ENCODE measurements around the gene STX18. TPM values are rescaled to one million over a fixed set of nuclear protein-coding genes. Genes with fewer than 3 reads are reported as not detected.

The STX18 gene
- total and polyA plus RNA-seq, 2 experiments from 2014 or later = 15.9 to 18.1 TPM

- peaks cover 4% of the 10 kb centered on the region; the same call in 1 of the 2 replicates for H3K36me3 ChIP-seq (ENCODE audit: insufficient read depth)
- Mint-ChIP-seq H3K27me3 (ENCODE audit: insufficient read depth, low read depth, poor library complexity) (peaks cover 2% of the 10 kb centered on the region), H3K9me3 (peaks cover 13% of the 10 kb centered on the region), H3K4me1 (no peaks in the 10 kb centered on the region; the same call in 2 of the 3 replicates), H3K36me3 (ENCODE audit: low read depth) (peaks cover 41% of the 10 kb centered on the region), H3K4me3 (no peak overlapping the region), H3K27ac (no peak overlapping the region)
- peak; percentile 48 for ATAC-seq
- no peak overlapping the region for H3K4me3 ChIP-seq
- no peaks in the 10 kb centered on the region for H3F3A ChIP-seq (replicated peaks; ENCODE audit: low read depth)
- H3K27ac ChIP-seq (ENCODE audit: low read depth) = no peak overlapping the region
- no peak overlapping the region for H3K4me2 ChIP-seq
- H3K79me2 ChIP-seq (replicated peaks; ENCODE audit: insufficient read depth) = no peaks in the 10 kb centered on the region
- TF ChIP-seq EZH2 (IDR thresholded peaks at IDR 0.05; ENCODE audit: low read depth, unreplicated experiment) (no peak), CTCF (conservative IDR thresholded peaks at IDR 0.05; ENCODE audit: low read depth in 2 of 2) (no peak), EZH2phosphoT487 (IDR thresholded peaks at IDR 0.05; ENCODE audit: unreplicated experiment) (no peak), NANOG (IDR thresholded peaks at IDR 0.05; ENCODE audit: borderline replicate concordance) (no peak), REST (IDR thresholded peaks at IDR 0.05; ENCODE audit: unreplicated experiment) (no peak), ETS1 (IDR thresholded peaks at IDR 0.05) (no peak), STAT1 (IDR thresholded peaks at IDR 0.05; ENCODE audit: unreplicated experiment) (no peak), ZNF331 (CRISPR knock-in tag; IDR thresholded peaks at IDR 0.05; ENCODE audit: low read depth) (no peak), POLR2AphosphoS5 (IDR thresholded peaks at IDR 0.05; ENCODE audit: low read depth) (no peak), ZNF462 (CRISPR knock-in tag; IDR thresholded peaks at IDR 0.05) (no peak), ZNF114 (CRISPR knock-in tag; IDR thresholded peaks at IDR 0.05) (no peak), JUNB (IDR thresholded peaks at IDR 0.05; ENCODE audit: unreplicated experiment) (no peak), CREB1 (CRISPR knock-in tag; IDR thresholded peaks at IDR 0.05; ENCODE audit: low read depth) (no peak)
- no peak for DNase-seq (ENCODE audit: low spot score)
- no peaks in the 10 kb centered on the region for H3K4me1 ChIP-seq (ENCODE audit: insufficient read depth)
- no peak overlapping the region for H2AFZ ChIP-seq
- H3K27me3 ChIP-seq (ENCODE audit: insufficient read depth) = 0 out of 2 replicates have a peak, but pooled peaks cover 11% of the 10 kb centered on the region
- no peaks in the 10 kb centered on the region for H3K9me2 ChIP-seq (ENCODE audit: insufficient read depth)
- peaks cover 11% of the 10 kb centered on the region for H4K20me1 ChIP-seq (replicated peaks; ENCODE audit: insufficient read depth)
These were observed 27.1 kb upstream of the STX18 start for GRCh38 chr4:4568806-4569427.
